GM12878 (cell line): ENCODE results near the gene PRR5. TPM values are rescaled to one million over a fixed set of nuclear protein-coding genes. Genes with fewer than 3 reads are reported as not detected.

Experiments used
- ATAC-seq: fragments of 200-7000 bp; cut with Tn5 transposase; 3 replicates; pipeline ENCODE4 v1.9.1; 2020; ENCODE audit warnings: mild to moderate bottlenecking, moderate library complexity
- BruUV-seq: library from RNA; stranded (reverse); fragments of 400-500 nt; replicated peaks from 2 replicates; lab custom pipeline; 2021; lab: Mats Ljungman, UMichigan
- CTCF ChIA-PET: fragments of 300-600 bp; sonication (Branson Sonifier 250); formaldehyde crosslinking; extraction: SDS; loops from one replicate; lab custom pipeline; 2021; ENCODE audit warnings: inconsistent platforms; lab: Yijun Ruan, JAX
- POLR2A ChIA-PET: fragments of 350-600 bp; formaldehyde crosslinking; extraction: SDS; loops from one replicate; lab custom pipeline; 2021; ENCODE audit warnings: inconsistent platforms; lab: Charles Lee
- RAD21 ChIA-PET: fragments of 300-600 bp; sonication (Branson Sonifier 250); formaldehyde crosslinking; loops from one replicate; lab custom pipeline; 2023; ENCODE audit warnings: antibody characterized with exemption; ENCODE audit not compliant: unreplicated experiment; lab: Charles Lee
- SMC1A ChIA-PET: fragments of 300-600 bp; sonication (Branson Sonifier 250); formaldehyde crosslinking; loops from one replicate; lab custom pipeline; 2023; ENCODE audit not compliant: unreplicated experiment, uncharacterized antibody; lab: Charles Lee
- DNase-seq: peaks from one replicate; pipeline ENCODE4 v3.0.0-alpha.2; 2011; ENCODE audit warnings: low read depth, low spot score
- FAIRE-seq: peaks from 3 replicates; lab custom pipeline; 2011; peaks lifted over from hg19 to GRCh38; lab: Jason Lieb, UNC
- H2AFZ ChIP-seq: 2 replicates; pipeline ENCODE4 v1.6.0; 2011; ENCODE audit warnings: low read depth, low read length, control low read depth; ENCODE audit not compliant: control insufficient read depth
- H3K27ac ChIP-seq: 2 replicates; pipeline ENCODE4 v1.5.1; 2011; ENCODE audit warnings: control low read depth; ENCODE audit not compliant: control insufficient read depth, insufficient read depth
- H3K27me3 ChIP-seq, 2 experiments: replicated peaks in 1 of 2; 2 replicates each; pipeline versions ENCODE4 v1.6.0 to v1.6.1; 2011; ENCODE audit warnings: low read length in 1 of 2; ENCODE audit not compliant: control insufficient read depth in 2 of 2, insufficient read depth in 2 of 2
- H3K36me3 ChIP-seq, 2 experiments: 2 replicates each; pipeline ENCODE4 v1.5.1; 2011; ENCODE audit warnings: low read length in 1 of 2; ENCODE audit not compliant: control insufficient read depth in 2 of 2, insufficient read depth in 2 of 2
- H3K4me1 ChIP-seq: 2 replicates; pipeline ENCODE4 v1.6.1; 2011; ENCODE audit warnings: mild to moderate bottlenecking, low read length, moderate library complexity, mixed read lengths; ENCODE audit not compliant: control insufficient read depth, insufficient read depth
- H3K4me2 ChIP-seq: 2 replicates; pipeline ENCODE4 v1.6.0; 2011; ENCODE audit warnings: control low read depth; ENCODE audit not compliant: control insufficient read depth, insufficient read depth
- H3K4me3 ChIP-seq: fragments of 200-600 bp; sonication (generic); 2 replicates; pipeline ENCODE4 v1.5.1; 2016
- H3K79me2 ChIP-seq: 2 replicates; pipeline ENCODE4 v1.6.0; 2011; ENCODE audit warnings: low read length; ENCODE audit not compliant: control insufficient read depth, insufficient read depth
- H3K9ac ChIP-seq: 2 replicates; pipeline ENCODE4 v1.8.0; 2011; ENCODE audit warnings: low read length, control low read depth, mixed read lengths; ENCODE audit not compliant: control insufficient read depth, insufficient read depth
- H3K9me3 ChIP-seq: replicated peaks from 3 replicates; pipeline ENCODE4 v1.5.1; 2011; ENCODE audit warnings: mild to moderate bottlenecking, low read length; ENCODE audit not compliant: control insufficient read depth, insufficient read depth
- H4K20me1 ChIP-seq: 2 replicates; pipeline ENCODE4 v1.6.0; 2011; ENCODE audit not compliant: control insufficient read depth, insufficient read depth
- ATF7 ChIP-seq: fragments of 450-650 bp; IDR thresholded peaks from 2 replicates; pipeline ENCODE4 v1.6.1; 2016; ENCODE audit warnings: low read depth, mild to moderate bottlenecking
- CBX5 ChIP-seq: sonication (generic); IDR thresholded peaks from 2 replicates; pipeline ENCODE4 v1.6.1; 2016; ENCODE audit warnings: low read depth, moderate library complexity, mild to moderate bottlenecking, inconsistent platforms
- EGR1 ChIP-seq, 2 experiments: IDR thresholded peaks; 1 replicate in 1 of 2; 2 replicates in 1 of 2; pipeline ENCODE4 v1.6.1; 2011 to 2012; ENCODE audit warnings: low read depth in 2 of 2, low read length in 2 of 2, borderline replicate concordance in 1 of 2, mild to moderate bottlenecking in 1 of 2, moderate library complexity in 1 of 2
- EZH2 ChIP-seq: IDR thresholded peaks from 2 replicates; pipeline ENCODE4 v1.6.1; 2012; ENCODE audit warnings: low read depth, mild to moderate bottlenecking, control low read depth, inconsistent platforms, low read length, borderline replicate concordance; ENCODE audit not compliant: control insufficient read depth
- FOXK2 ChIP-seq: fragments of 450-650 bp; IDR thresholded peaks from 2 replicates; pipeline ENCODE4 v1.6.1; 2017; ENCODE audit warnings: mild to moderate bottlenecking, moderate library complexity
- HDAC6 ChIP-seq: fragments of 200-600 bp; sonication (generic); IDR thresholded peaks from one replicate; pipeline ENCODE4 v1.8.0; 2017; ENCODE audit warnings: antibody characterized with exemption; ENCODE audit not compliant: unreplicated experiment
- IKZF1 ChIP-seq: fragments of 450-650 bp; conservative IDR thresholded peaks from 2 replicates; pipeline ENCODE4 v1.6.1; 2017; ENCODE audit warnings: antibody characterized with exemption, mild to moderate bottlenecking
- IRF4 ChIP-seq: IDR thresholded peaks from 2 replicates; pipeline ENCODE4 v1.6.1; 2011; ENCODE audit warnings: low read depth, low read length
- MYC ChIP-seq: IDR thresholded peaks from 2 replicates; pipeline ENCODE4 v1.6.1; 2011; ENCODE audit warnings: mild to moderate bottlenecking, low read length, moderate library complexity, inconsistent platforms; ENCODE audit not compliant: insufficient read depth, insufficient replicate concordance, insufficient read length, severe bottlenecking
- NFXL1 ChIP-seq: fragments of 450-650 bp; IDR thresholded peaks from 2 replicates; pipeline ENCODE4 v1.6.1; 2017; ENCODE audit warnings: antibody characterized with exemption, mild to moderate bottlenecking, borderline replicate concordance
- POLR2A ChIP-seq: IDR thresholded peaks from 2 replicates; pipeline ENCODE4 v1.6.1; 2011; ENCODE audit warnings: low read depth, mild to moderate bottlenecking, low read length
- RAD51 ChIP-seq: fragments of 450-650 bp; IDR thresholded peaks from 2 replicates; pipeline ENCODE4 v1.6.1; 2016; ENCODE audit warnings: moderate library complexity, mild to moderate bottlenecking, inconsistent platforms
- RFX5 ChIP-seq: IDR thresholded peaks from 2 replicates; pipeline ENCODE4 v1.6.1; 2011; ENCODE audit warnings: low read depth, low read length, improper control_type of control experiment
- SMC3 ChIP-seq: IDR thresholded peaks from 2 replicates; pipeline ENCODE4 v1.6.1; 2011; ENCODE audit warnings: low read length, improper control_type of control experiment, borderline replicate concordance
- YBX1 ChIP-seq: fragments of 450-650 bp; IDR thresholded peaks from 2 replicates; pipeline ENCODE4 v1.6.1; 2016; ENCODE audit warnings: antibody characterized with exemption
- ZZZ3 ChIP-seq: IDR thresholded peaks from 2 replicates; pipeline ENCODE4 v1.6.1; 2011; ENCODE audit warnings: low read depth; ENCODE audit not compliant: control insufficient read depth, insufficient read length
- WGBS: methylation state at CpG from one replicate; pipeline ENCODE4 v1.1.6; 2016; ENCODE audit warnings: low lambda C conversion rate; ENCODE audit not compliant: insufficient replicate concordance, insufficient coverage; ENCODE audit errors: missing lambda C conversion rate; 5-methylcytosine and 5-hydroxymethylcytosine counted together
- in situ Hi-C: fragments of 300-500 bp; cut with MboI; formaldehyde crosslinking; loops from 9 replicates; pipeline ENCODE4 v1.14.3; 2018; ENCODE audit warnings: mixed read lengths
- intact Hi-C: fragments of 100-400 bp; cut with micrococcal nuclease; formaldehyde crosslinking; loops from one replicate; pipeline ENCODE4 v1.14.2; 2022; ENCODE audit not compliant: unreplicated experiment
- polyA plus RNA-seq, 11 experiments: library from polyadenylated mRNA; depleted of rRNA in 4 of 11; unstranded in 6 of 11; stranded (reverse) in 5 of 11; fragments of >200 nt; fragmentation: Nextera tagmentation in 4 of 11; fragmentation: Illumina TruSeq in 1 of 11; extraction: Ambion mirVana in 4 of 11; extraction: Trizol in 1 of 11; gene quantifications; 1 replicate in 1 of 11; 2 replicates in 10 of 11; pipeline versions ENCODE4 v1.2.1 to v1.2.3, GENCODE V29; 2011 to 2016; ENCODE audit warnings: inconsistent platforms in 2 of 11, missing spikeins in 2 of 11, low read depth in 1 of 11
- total RNA-seq, 4 experiments: library from RNA; depleted of rRNA in 3 of 4; stranded (reverse); fragments of >200 nt in 3 of 4; fragmentation: Illumina TruSeq in 1 of 4; extraction: Trizol in 1 of 4; gene quantifications; 2 replicates each; pipeline versions ENCODE4 v1.2.1 to v1.2.3, GENCODE V29; 2013 to 2021
- TF ChIP-seq, protein P1 (sequence below): fragments of 450-650 bp; IDR thresholded peaks from 2 replicates; pipeline ENCODE4 v1.6.1; 2016; ENCODE audit warnings: mild to moderate bottlenecking, moderate library complexity, borderline replicate concordance
- TF ChIP-seq, protein P2 (sequence below): fragments of 450-650 bp; formaldehyde crosslinking; IDR thresholded peaks from 2 replicates; pipeline ENCODE4 v1.5.0; 2022; ENCODE audit warnings: mild to moderate bottlenecking, missing genetic modification characterization

PRR5 gene
- total and polyA plus RNA-seq, 10 of the 15 experiments (the other 5 are each of a cell fraction or from before 2014, with no cell fraction given): 0.03 to 9.4 (median 1.5) TPM

GRCh38 chr22:44743804-44744211 is 41.8 kb downstream of the PRR5 start:
- H3K9me3 ChIP-seq: no peaks in the 10 kb centered on the region
- intact Hi-C loops: no loop called here
- no peak overlapping the region for H3K27ac ChIP-seq
- H3K36me3 ChIP-seq: no peaks in the 10 kb centered on the region
- no peak overlapping the region for H3K4me3 ChIP-seq
- FAIRE-seq (no peak), DNase-seq (no peak), ATAC-seq (no peak)
- ChIA-PET RAD21 (no interaction called here), SMC1A (no interaction called here), POLR2A (no interaction called here), CTCF (no interaction called here)
- H4K20me1 ChIP-seq: no peaks in the 10 kb centered on the region
- H3K27me3 ChIP-seq: 0 out of 4 replicates have a peak, but pooled peaks cover 0 to 4% of the 10 kb centered on the region in 2 experiments
- 53% methylated on average over 7 of the region's 7 CpGs for WGBS
- no peak for TF ChIP-seq ATF7
- TF ChIP-seq, protein P1, sequence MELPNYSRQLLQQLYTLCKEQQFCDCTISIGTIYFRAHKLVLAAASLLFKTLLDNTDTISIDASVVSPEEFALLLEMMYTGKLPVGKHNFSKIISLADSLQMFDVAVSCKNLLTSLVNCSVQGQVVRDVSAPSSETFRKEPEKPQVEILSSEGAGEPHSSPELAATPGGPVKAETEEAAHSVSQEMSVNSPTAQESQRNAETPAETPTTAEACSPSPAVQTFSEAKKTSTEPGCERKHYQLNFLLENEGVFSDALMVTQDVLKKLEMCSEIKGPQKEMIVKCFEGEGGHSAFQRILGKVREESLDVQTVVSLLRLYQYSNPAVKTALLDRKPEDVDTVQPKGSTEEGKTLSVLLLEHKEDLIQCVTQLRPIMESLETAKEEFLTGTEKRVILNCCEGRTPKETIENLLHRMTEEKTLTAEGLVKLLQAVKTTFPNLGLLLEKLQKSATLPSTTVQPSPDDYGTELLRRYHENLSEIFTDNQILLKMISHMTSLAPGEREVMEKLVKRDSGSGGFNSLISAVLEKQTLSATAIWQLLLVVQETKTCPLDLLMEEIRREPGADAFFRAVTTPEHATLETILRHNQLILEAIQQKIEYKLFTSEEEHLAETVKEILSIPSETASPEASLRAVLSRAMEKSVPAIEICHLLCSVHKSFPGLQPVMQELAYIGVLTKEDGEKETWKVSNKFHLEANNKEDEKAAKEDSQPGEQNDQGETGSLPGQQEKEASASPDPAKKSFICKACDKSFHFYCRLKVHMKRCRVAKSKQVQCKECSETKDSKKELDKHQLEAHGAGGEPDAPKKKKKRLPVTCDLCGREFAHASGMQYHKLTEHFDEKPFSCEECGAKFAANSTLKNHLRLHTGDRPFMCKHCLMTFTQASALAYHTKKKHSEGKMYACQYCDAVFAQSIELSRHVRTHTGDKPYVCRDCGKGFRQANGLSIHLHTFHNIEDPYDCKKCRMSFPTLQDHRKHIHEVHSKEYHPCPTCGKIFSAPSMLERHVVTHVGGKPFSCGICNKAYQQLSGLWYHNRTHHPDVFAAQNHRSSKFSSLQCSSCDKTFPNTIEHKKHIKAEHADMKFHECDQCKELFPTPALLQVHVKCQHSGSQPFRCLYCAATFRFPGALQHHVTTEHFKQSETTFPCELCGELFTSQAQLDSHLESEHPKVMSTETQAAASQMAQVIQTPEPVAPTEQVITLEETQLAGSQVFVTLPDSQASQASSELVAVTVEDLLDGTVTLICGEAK: no peak
- no peak for TF ChIP-seq EGR1 (IDR thresholded peaks at IDR 0.05; ENCODE audit: borderline replicate concordance in 1 of 2, low read depth in 2 of 2, low read length in 2 of 2)
- TF ChIP-seq POLR2A: no peak
- TF ChIP-seq RAD51: no peak
- TF ChIP-seq HDAC6: no peak
- TF ChIP-seq YBX1: no peak
- no peak for TF ChIP-seq FOXK2
- no peak for TF ChIP-seq ZZZ3
- TF ChIP-seq, protein P2, sequence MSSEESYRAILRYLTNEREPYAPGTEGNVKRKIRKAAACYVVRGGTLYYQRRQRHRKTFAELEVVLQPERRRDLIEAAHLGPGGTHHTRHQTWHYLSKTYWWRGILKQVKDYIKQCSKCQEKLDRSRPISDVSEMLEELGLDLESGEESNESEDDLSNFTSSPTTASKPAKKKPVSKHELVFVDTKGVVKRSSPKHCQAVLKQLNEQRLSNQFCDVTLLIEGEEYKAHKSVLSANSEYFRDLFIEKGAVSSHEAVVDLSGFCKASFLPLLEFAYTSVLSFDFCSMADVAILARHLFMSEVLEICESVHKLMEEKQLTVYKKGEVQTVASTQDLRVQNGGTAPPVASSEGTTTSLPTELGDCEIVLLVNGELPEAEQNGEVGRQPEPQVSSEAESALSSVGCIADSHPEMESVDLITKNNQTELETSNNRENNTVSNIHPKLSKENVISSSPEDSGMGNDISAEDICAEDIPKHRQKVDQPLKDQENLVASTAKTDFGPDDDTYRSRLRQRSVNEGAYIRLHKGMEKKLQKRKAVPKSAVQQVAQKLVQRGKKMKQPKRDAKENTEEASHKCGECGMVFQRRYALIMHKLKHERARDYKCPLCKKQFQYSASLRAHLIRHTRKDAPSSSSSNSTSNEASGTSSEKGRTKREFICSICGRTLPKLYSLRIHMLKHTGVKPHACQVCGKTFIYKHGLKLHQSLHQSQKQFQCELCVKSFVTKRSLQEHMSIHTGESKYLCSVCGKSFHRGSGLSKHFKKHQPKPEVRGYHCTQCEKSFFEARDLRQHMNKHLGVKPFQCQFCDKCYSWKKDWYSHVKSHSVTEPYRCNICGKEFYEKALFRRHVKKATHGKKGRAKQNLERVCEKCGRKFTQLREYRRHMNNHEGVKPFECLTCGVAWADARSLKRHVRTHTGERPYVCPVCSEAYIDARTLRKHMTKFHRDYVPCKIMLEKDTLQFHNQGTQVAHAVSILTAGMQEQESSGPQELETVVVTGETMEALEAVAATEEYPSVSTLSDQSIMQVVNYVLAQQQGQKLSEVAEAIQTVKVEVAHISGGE (CRISPR knock-in tag): no peak
- TF ChIP-seq EZH2: no peak
- no peak for TF ChIP-seq IKZF1
- TF ChIP-seq IRF4: no peak
- TF ChIP-seq NFXL1: no peak
- TF ChIP-seq MYC: no peak
- TF ChIP-seq SMC3: no peak
- TF ChIP-seq RFX5: no peak
- no peak for TF ChIP-seq CBX5
- in situ Hi-C loops: no loop called here
- no peak overlapping the region for H3K9ac ChIP-seq
- no TSS peak for BruUV-seq
- H3K79me2 ChIP-seq: no peaks in the 10 kb centered on the region
- no peaks in the 10 kb centered on the region for H3K4me1 ChIP-seq
- H2AFZ ChIP-seq: no peak overlapping the region
- no peak overlapping the region for H3K4me2 ChIP-seq
